ENCODE measurements around the gene TLL2. TPM values are rescaled to one million over a fixed set of nuclear protein-coding genes. Genes with fewer than 3 reads are reported as not detected.

Gene TLL2
- total and polyA plus RNA-seq, 9 of the 15 experiments (the other 6 are each of a cell fraction or from before 2014, with no cell fraction given) = 0.09 TPM; not detected in 8

DNA sequence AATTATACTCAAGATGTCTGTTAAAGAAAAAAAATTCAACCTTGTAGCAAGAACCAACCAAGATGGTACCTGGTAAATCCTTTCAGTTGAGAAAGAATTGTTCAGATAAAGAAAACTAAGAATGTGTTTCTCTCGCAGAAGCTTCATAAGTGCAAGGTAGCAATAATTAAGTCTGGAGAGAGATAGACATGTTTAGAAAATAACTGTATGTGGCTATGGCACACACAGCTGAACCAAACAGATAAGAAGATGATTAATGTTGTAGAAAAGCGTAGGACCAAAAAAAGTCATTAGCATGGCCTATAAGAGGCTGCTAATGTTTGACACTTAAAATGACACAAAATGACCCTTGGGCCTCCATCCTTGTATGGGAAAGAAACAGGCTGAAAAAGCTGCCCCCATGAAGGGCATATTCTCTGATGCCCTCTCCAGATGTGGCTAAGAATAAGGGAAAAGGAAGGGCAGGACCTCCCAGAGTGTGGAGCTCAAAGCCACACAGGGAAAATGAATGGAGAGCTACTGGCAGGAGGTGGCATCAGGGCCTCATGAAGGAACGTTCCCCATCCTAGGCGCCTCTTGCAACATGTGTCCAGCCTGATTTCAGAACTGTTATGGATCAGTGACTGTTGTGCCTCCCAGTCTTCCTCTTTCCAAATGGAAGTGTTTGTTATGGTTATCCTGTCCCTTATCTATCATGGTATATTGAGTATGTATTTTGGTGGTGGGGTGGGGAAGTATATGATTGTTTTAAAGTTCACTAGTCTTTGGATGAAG, 30.7 kb downstream of the TLL2 start (continued):
- TF ChIP-seq, protein P1, sequence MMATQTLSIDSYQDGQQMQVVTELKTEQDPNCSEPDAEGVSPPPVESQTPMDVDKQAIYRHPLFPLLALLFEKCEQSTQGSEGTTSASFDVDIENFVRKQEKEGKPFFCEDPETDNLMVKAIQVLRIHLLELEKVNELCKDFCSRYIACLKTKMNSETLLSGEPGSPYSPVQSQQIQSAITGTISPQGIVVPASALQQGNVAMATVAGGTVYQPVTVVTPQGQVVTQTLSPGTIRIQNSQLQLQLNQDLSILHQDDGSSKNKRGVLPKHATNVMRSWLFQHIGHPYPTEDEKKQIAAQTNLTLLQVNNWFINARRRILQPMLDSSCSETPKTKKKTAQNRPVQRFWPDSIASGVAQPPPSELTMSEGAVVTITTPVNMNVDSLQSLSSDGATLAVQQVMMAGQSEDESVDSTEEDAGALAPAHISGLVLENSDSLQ (IDR thresholded peaks at IDR 0.05) = peak; percentile 68
- TF ChIP-seq PHTF2 (CRISPR knock-in tag; IDR thresholded peaks at IDR 0.05) (no peak), ZFP30 (CRISPR knock-in tag; IDR thresholded peaks at IDR 0.05; ENCODE audit: borderline replicate concordance) (no peak), MTA2 (IDR thresholded peaks at IDR 0.05; ENCODE audit: low read depth) (peak; percentile 58), ELF4 (CRISPR knock-in tag; IDR thresholded peaks at IDR 0.05) (no peak), SMARCA4 (IDR thresholded peaks at IDR 0.05) (peak; percentile 54; the same call in 1 of the 2 replicates), ZNF384 (IDR thresholded peaks at IDR 0.05; ENCODE audit: low read depth, low read length) (peak; percentile 40; the same call in 1 of the 2 replicates), NFIX (CRISPR knock-in tag; IDR thresholded peaks at IDR 0.05; ENCODE audit: low read depth) (no peak), NCOA4 (IDR thresholded peaks at IDR 0.05; ENCODE audit: partially characterized antibody) (no peak), TCF3 (CRISPR knock-in tag; IDR thresholded peaks at IDR 0.05) (peak; percentile 83), KDM1A (IDR thresholded peaks at IDR 0.05) (0 out of 4 replicates have a peak, but pooled peaks of 1 of the 2 experiments have one; percentile 10), ZNF717 (CRISPR knock-in tag; IDR thresholded peaks at IDR 0.05) (no peak), C11orf30 (IDR thresholded peaks at IDR 0.05; ENCODE audit: low read depth) (peak; percentile 68), MAFG (tag; conservative IDR thresholded peaks at IDR 0.05) (peak; percentile 74), PHF20 (IDR thresholded peaks at IDR 0.05; ENCODE audit: partially characterized antibody) (no peak), CBFA2T3 (IDR thresholded peaks at IDR 0.05) (peak; percentile 79), MTA3 (IDR thresholded peaks at IDR 0.05; ENCODE audit: borderline replicate concordance) (no peak), DPF2 (IDR thresholded peaks at IDR 0.05) (0 out of 2 replicates have a peak, but pooled peaks have one; percentile 18), ATF7 (IDR thresholded peaks at IDR 0.05) (no peak), SIN3B (IDR thresholded peaks at IDR 0.05; ENCODE audit: low read depth) (no peak)
- TF ChIP-seq, protein P2, sequence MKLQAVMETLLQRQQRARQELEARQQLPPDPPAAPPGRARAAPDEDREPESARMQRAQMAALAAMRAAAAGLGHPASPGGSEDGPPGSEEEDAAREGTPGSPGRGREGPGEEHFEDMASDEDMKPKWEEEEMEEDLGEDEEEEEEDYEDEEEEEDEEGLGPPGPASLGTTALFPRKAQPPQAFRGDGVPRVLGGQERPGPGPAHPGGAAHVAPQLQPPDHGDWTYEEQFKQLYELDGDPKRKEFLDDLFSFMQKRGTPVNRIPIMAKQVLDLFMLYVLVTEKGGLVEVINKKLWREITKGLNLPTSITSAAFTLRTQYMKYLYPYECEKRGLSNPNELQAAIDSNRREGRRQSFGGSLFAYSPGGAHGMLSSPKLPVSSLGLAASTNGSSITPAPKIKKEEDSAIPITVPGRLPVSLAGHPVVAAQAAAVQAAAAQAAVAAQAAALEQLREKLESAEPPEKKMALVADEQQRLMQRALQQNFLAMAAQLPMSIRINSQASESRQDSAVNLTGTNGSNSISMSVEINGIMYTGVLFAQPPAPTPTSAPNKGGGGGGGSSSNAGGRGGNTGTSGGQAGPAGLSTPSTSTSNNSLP (IDR thresholded peaks at IDR 0.05; ENCODE audit: borderline replicate concordance, low read depth, low read length) = 0 out of 2 replicates have a peak, but pooled peaks have one; percentile 40
- TF ChIP-seq, protein P3, sequence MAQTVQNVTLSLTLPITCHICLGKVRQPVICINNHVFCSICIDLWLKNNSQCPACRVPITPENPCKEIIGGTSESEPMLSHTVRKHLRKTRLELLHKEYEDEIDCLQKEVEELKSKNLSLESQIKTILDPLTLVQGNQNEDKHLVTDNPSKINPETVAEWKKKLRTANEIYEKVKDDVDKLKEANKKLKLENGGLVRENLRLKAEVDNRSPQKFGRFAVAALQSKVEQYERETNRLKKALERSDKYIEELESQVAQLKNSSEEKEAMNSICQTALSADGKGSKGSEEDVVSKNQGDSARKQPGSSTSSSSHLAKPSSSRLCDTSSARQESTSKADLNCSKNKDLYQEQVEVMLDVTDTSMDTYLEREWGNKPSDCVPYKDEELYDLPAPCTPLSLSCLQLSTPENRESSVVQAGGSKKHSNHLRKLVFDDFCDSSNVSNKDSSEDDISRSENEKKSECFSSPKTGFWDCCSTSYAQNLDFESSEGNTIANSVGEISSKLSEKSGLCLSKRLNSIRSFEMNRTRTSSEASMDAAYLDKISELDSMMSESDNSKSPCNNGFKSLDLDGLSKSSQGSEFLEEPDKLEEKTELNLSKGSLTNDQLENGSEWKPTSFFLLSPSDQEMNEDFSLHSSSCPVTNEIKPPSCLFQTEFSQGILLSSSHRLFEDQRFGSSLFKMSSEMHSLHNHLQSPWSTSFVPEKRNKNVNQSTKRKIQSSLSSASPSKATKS (CRISPR knock-in tag; IDR thresholded peaks at IDR 0.05) = no peak
- TF ChIP-seq, protein P4, sequence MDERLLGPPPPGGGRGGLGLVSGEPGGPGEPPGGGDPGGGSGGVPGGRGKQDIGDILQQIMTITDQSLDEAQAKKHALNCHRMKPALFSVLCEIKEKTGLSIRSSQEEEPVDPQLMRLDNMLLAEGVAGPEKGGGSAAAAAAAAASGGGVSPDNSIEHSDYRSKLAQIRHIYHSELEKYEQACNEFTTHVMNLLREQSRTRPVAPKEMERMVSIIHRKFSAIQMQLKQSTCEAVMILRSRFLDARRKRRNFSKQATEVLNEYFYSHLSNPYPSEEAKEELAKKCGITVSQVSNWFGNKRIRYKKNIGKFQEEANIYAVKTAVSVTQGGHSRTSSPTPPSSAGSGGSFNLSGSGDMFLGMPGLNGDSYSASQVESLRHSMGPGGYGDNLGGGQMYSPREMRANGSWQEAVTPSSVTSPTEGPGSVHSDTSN (CRISPR knock-in tag; IDR thresholded peaks at IDR 0.05; ENCODE audit: low read depth) = no peak
- TF ChIP-seq, protein P4 (tag; conservative IDR thresholded peaks at IDR 0.05; ENCODE audit: low read depth) = peak; percentile 81

Measured in K562 (cell line).